Endodermal cell (in vitro differentiated cells): ENCODE measurements around the gene EPHB1. TPM values are rescaled to one million over a fixed set of nuclear protein-coding genes. Genes with fewer than 3 reads are reported as not detected.

ENCODE experiments used
- DNase-seq: peaks from one replicate; pipeline ENCODE4 v3.0.0-alpha.2; 2017
- H3K27ac ChIP-seq: 2 replicates; pipeline ENCODE4 v1.5.1; 2013; ENCODE audit warnings: mild to moderate bottlenecking, low read depth, low read length, moderate library complexity
- H3K27me3 ChIP-seq: 2 replicates; pipeline ENCODE4 v1.6.1; 2013; ENCODE audit warnings: mild to moderate bottlenecking, low read length, moderate library complexity; ENCODE audit not compliant: insufficient read depth, control insufficient read depth, poor library complexity, severe bottlenecking
- H3K36me3 ChIP-seq: 2 replicates; pipeline ENCODE4 v1.7.0; 2013; ENCODE audit warnings: mild to moderate bottlenecking, low read length, moderate library complexity; ENCODE audit not compliant: control insufficient read depth, insufficient read depth
- H3K4me1 ChIP-seq: one replicate; pipeline ENCODE4 v1.7.0; 2013; ENCODE audit warnings: low read length; ENCODE audit not compliant: control insufficient read depth, insufficient read depth
- H3K4me3 ChIP-seq: 2 replicates; pipeline ENCODE4 v1.5.1; 2013; ENCODE audit warnings: mild to moderate bottlenecking, low read length, moderate library complexity
- H3K9ac ChIP-seq: 2 replicates; pipeline ENCODE4 v1.6.1; 2013; ENCODE audit warnings: mild to moderate bottlenecking, low read length, moderate library complexity; ENCODE audit not compliant: poor library complexity, severe bottlenecking; ENCODE audit errors: extremely low read depth
- H3K9me3 ChIP-seq: 2 replicates; pipeline ENCODE4 v1.6.1; 2013; ENCODE audit warnings: mild to moderate bottlenecking, low read length, moderate library complexity; ENCODE audit not compliant: control insufficient read depth
- H3K27ac Mint-ChIP-seq: 2 replicates; pipeline ENCODE4 v1.8.0; 2020; ENCODE audit warnings: mixed read lengths
- H3K27me3 Mint-ChIP-seq: 2 replicates; pipeline ENCODE4 v1.8.0; 2021; ENCODE audit warnings: mild to moderate bottlenecking, mixed read lengths; ENCODE audit not compliant: insufficient read depth
- H3K36me3 Mint-ChIP-seq: 2 replicates; pipeline ENCODE4 v1.8.0; 2020; ENCODE audit warnings: low read depth, mixed read lengths
- H3K4me1 Mint-ChIP-seq: 2 replicates; pipeline ENCODE4 v1.8.0; 2020; ENCODE audit warnings: mixed read lengths
- H3K4me3 Mint-ChIP-seq: 2 replicates; pipeline ENCODE4 v1.8.0; 2020; ENCODE audit warnings: mild to moderate bottlenecking, moderate library complexity, mixed read lengths
- H3K9me3 Mint-ChIP-seq: 2 replicates; pipeline ENCODE4 v1.8.0; 2020; ENCODE audit warnings: mild to moderate bottlenecking, mixed read lengths
- WGBS, 2 experiments: methylation state at CpG; one replicate each; pipeline versions ENCODE4 v1.1.5 to v1.1.7; 2013; ENCODE audit warnings: missing lambda C conversion rate in 2 of 2, mixed read lengths in 1 of 2; ENCODE audit not compliant: insufficient coverage in 1 of 2, insufficient read length in 1 of 2; 5-methylcytosine and 5-hydroxymethylcytosine counted together
- total RNA-seq, 2 donors: library from RNA; stranded (reverse); fragmentation: NEBNext Ultra II Directional in 1 of 2; extraction: Animal tissue kit (Norgen Biotek cat#: 25700) in 1 of 2; gene quantifications; 2 replicates in 1 of 2; 3 replicates in 1 of 2; pipeline ENCODE4 v1.2.1, GENCODE V29; 2021
- TF ChIP-seq, protein P1 (sequence below): fragments of 200-600 bp; sonication (generic); conservative IDR thresholded peaks from 2 replicates; pipeline ENCODE4 v1.5.0; 2021; ENCODE audit warnings: antibody characterized with exemption, mild to moderate bottlenecking

Gene EPHB1
- total RNA-seq, 2 donors from 2014 or later: 2.9 to 3.6 TPM

DNA sequence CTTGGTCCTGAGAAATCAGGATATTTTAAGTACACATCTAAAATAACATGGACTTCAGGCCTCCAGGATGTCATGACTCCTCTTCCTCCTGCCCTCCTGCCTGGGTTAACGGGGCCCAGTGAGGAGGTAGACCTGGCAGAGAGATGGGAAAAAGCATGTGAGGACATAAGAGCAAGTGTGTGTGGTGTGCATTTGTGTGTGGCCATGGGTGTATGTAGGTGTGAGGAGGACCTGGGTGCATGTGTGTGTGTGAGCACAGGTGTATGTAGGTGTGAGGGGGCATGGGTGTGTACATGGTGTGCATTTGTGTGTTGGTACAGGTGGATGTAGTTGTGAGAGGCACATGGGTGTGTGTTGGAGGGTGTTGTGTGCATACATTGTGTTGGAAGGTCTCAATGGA lies 105.4 kb downstream of the EPHB1 start:
- Mint-ChIP-seq H3K4me1 (no peaks in the 10 kb centered on the region), H3K9me3 (no peaks in the 10 kb centered on the region), H3K4me3 (no peak overlapping the region), H3K36me3 (no peaks in the 10 kb centered on the region), H3K27me3 (peaks cover 35% of the 10 kb centered on the region), H3K27ac (no peak overlapping the region)
- Histone ChIP-seq H3K27me3 (peaks cover under 1% of the 10 kb centered on the region), H3K36me3 (no peaks in the 10 kb centered on the region), H3K4me1 (no peaks in the 10 kb centered on the region), H3K9ac (no peak overlapping the region), H3K4me3 (no peak overlapping the region), H3K9me3 (no peaks in the 10 kb centered on the region), H3K27ac (no peak overlapping the region)
- WGBS, 2 experiments: 79% methylated on average over 1 of the region's 1 CpG; no CpG with 5 or more reads in 1 of the 2 experiments
- TF ChIP-seq, protein P1, sequence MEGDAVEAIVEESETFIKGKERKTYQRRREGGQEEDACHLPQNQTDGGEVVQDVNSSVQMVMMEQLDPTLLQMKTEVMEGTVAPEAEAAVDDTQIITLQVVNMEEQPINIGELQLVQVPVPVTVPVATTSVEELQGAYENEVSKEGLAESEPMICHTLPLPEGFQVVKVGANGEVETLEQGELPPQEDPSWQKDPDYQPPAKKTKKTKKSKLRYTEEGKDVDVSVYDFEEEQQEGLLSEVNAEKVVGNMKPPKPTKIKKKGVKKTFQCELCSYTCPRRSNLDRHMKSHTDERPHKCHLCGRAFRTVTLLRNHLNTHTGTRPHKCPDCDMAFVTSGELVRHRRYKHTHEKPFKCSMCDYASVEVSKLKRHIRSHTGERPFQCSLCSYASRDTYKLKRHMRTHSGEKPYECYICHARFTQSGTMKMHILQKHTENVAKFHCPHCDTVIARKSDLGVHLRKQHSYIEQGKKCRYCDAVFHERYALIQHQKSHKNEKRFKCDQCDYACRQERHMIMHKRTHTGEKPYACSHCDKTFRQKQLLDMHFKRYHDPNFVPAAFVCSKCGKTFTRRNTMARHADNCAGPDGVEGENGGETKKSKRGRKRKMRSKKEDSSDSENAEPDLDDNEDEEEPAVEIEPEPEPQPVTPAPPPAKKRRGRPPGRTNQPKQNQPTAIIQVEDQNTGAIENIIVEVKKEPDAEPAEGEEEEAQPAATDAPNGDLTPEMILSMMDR: no peak
- DNase-seq: no peak

DNA sequence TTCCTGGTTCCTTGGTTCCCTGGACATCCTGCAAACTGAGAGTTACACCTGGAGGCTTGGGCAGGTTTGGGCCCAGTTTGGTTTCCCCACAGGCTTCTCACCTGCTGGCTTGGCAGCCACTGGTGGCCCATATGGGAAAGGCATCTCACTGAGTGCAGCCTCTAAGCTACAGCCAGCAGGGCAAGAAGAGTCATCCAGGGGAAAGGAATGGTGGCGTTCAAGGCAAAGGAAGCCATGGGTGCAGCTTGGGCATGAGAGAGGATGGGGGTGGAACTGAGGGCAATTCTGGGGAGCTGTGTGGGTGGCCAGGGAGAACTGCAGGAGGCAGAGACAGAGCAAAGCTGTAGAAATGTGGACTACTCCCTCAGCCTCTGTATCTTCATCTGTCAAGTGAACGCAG lies 106.4 kb downstream of the EPHB1 start:
- no peak overlapping the region for H3K27ac Mint-ChIP-seq
- H3K27me3 ChIP-seq: no peaks in the 10 kb centered on the region
- 94 to 100% methylated on average over 2 of the region's 2 CpGs for WGBS, 2 experiments
- DNase-seq: peak; percentile 58
- H3K4me1 Mint-ChIP-seq: no peaks in the 10 kb centered on the region
- no peak overlapping the region for H3K9ac ChIP-seq
- H3K4me1 ChIP-seq: no peaks in the 10 kb centered on the region
- TF ChIP-seq, protein P1: peak; percentile 40
- no peak overlapping the region for H3K27ac ChIP-seq
- H3K36me3 ChIP-seq: no peaks in the 10 kb centered on the region
- H3K4me3 ChIP-seq: no peak overlapping the region
- no peaks in the 10 kb centered on the region for H3K36me3 Mint-ChIP-seq
- no peak overlapping the region for H3K4me3 Mint-ChIP-seq
- peaks cover 27% of the 10 kb centered on the region for H3K27me3 Mint-ChIP-seq
- no peaks in the 10 kb centered on the region for H3K9me3 Mint-ChIP-seq
- H3K9me3 ChIP-seq: no peaks in the 10 kb centered on the region

DNA sequence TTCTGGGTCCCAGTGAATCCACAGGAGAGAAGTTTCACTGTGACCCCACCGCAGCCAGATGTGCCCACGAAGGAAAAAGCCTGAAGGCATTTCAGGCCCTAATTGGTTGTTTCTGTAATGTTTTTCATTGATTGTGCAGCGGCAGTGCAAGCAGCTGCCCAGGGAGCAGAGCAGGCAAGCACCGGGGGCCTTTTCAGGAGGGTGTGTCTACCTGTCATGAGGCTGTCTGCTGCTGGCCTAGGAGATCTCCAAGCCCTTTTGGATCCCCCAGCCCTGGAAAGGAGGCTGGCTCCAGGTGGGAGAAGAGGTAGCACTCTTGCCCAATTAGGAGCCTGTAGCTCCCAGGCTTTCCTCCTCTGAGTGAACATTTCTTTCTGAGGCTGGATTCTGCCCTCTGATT lies 108.8 kb downstream of the EPHB1 start:
- TF ChIP-seq, protein P1: no peak
- no peak overlapping the region for H3K4me3 ChIP-seq
- no peaks in the 10 kb centered on the region for H3K36me3 ChIP-seq
- no peaks in the 10 kb centered on the region for H3K27me3 ChIP-seq
- H3K4me1 ChIP-seq: no peaks in the 10 kb centered on the region
- no peak for DNase-seq
- no peak overlapping the region for H3K9ac ChIP-seq
- H3K36me3 Mint-ChIP-seq: no peaks in the 10 kb centered on the region
- no peak overlapping the region for H3K27ac Mint-ChIP-seq
- H3K27ac ChIP-seq: no peak overlapping the region
- H3K4me3 Mint-ChIP-seq: no peak overlapping the region
- 84% methylated on average over 4 of the region's 4 CpGs for WGBS, 2 experiments
- peaks cover 19% of the 10 kb centered on the region for H3K27me3 Mint-ChIP-seq
- H3K9me3 Mint-ChIP-seq: no peaks in the 10 kb centered on the region
- H3K4me1 Mint-ChIP-seq: no peaks in the 10 kb centered on the region
- no peaks in the 10 kb centered on the region for H3K9me3 ChIP-seq
